Measurements from ENCODE around the gene TGIF1.
A peak's percentile ranks its signal among the peaks of the same experiment; 100 is the strongest.
"Not testable (repeated sequence)": the region's sequence is repeated elsewhere in the genome, so short reads cannot be mapped to it uniquely, and the experiment has no call there.

TGIF1 gene

GRCh38 chr18:3450012-3450798, at the start of gene TGIF1:
Gene TGIF1, plus strand, starts transcription at chr18:3450172. Its CDS starts 318 bp downstream, at chr18:3450490.
- H3K9ac ChIP-seq (ENCODE audit: low read length), result peak within 1 kb of the TSS; percentile 100
- peak within 1 kb of the TSS; percentile 94 for H3K4me3 ChIP-seq (ENCODE audit: low read length)
- no peaks in the 10 kb centered on the region for H3K9me3 ChIP-seq (ENCODE audit: control insufficient read depth, low read length)

GRCh38 chr18:3400567-3401296, 49.2 kb upstream of the TGIF1 start:
- Histone ChIP-seq H3K9me3 (ENCODE audit: control insufficient read depth, low read length) (no peaks in the 10 kb centered on the region), H3K9ac (ENCODE audit: low read length) (no peak overlapping the region), H3K4me1 (ENCODE audit: control insufficient read depth, insufficient read depth, low read length) (peaks cover 7% of the 10 kb centered on the region), H3K4me3 (ENCODE audit: low read length) (no peak overlapping the region), H3K27me3 (ENCODE audit: control insufficient read depth, insufficient read depth, low read length) (no peaks in the 10 kb centered on the region), H3K36me3 (ENCODE audit: control insufficient read depth, insufficient read depth, low read length) (no peaks in the 10 kb centered on the region)

More at GRCh38 chr18:3450012-3450798, at the start of gene TGIF1:
- Histone ChIP-seq H3K36me3 (ENCODE audit: control insufficient read depth, insufficient read depth, low read length) (no peaks in the 10 kb centered on the region), H3K27me3 (ENCODE audit: control insufficient read depth, insufficient read depth, low read length) (no peaks in the 10 kb centered on the region), H3K4me1 (ENCODE audit: control insufficient read depth, insufficient read depth, low read length) (peaks cover 32% of the 10 kb centered on the region)

GRCh38 chr18:3401669-3402620, 48.0 kb upstream of the TGIF1 start:
- H3K4me3 ChIP-seq (ENCODE audit: low read length), result no peak overlapping the region
- H3K9me3 ChIP-seq (ENCODE audit: control insufficient read depth, low read length), result no peaks in the 10 kb centered on the region
- H3K4me1 ChIP-seq (ENCODE audit: control insufficient read depth, insufficient read depth, low read length), result peaks cover 7% of the 10 kb centered on the region
- no peaks in the 10 kb centered on the region for H3K27me3 ChIP-seq (ENCODE audit: control insufficient read depth, insufficient read depth, low read length)
- no peak overlapping the region for H3K9ac ChIP-seq (ENCODE audit: low read length)
- no peaks in the 10 kb centered on the region for H3K36me3 ChIP-seq (ENCODE audit: control insufficient read depth, insufficient read depth, low read length)

GRCh38 chr18:3402982-3403451, 47.0 kb upstream of the TGIF1 start:
- Histone ChIP-seq H3K36me3 (ENCODE audit: control insufficient read depth, insufficient read depth, low read length) (no peaks in the 10 kb centered on the region), H3K9ac (ENCODE audit: low read length) (no peak overlapping the region), H3K9me3 (ENCODE audit: control insufficient read depth, low read length) (no peaks in the 10 kb centered on the region), H3K27me3 (ENCODE audit: control insufficient read depth, insufficient read depth, low read length) (no peaks in the 10 kb centered on the region), H3K4me3 (ENCODE audit: low read length) (no peak overlapping the region), H3K4me1 (ENCODE audit: control insufficient read depth, insufficient read depth, low read length) (no peaks in the 10 kb centered on the region)

GRCh38 chr18:3405713-3406112, 44.3 kb upstream of the TGIF1 start:
- Histone ChIP-seq H3K27me3 (ENCODE audit: control insufficient read depth, insufficient read depth, low read length) (no peaks in the 10 kb centered on the region), H3K36me3 (ENCODE audit: control insufficient read depth, insufficient read depth, low read length) (no peaks in the 10 kb centered on the region), H3K4me1 (ENCODE audit: control insufficient read depth, insufficient read depth, low read length) (no peaks in the 10 kb centered on the region), H3K9me3 (ENCODE audit: control insufficient read depth, low read length) (no peaks in the 10 kb centered on the region), H3K4me3 (ENCODE audit: low read length) (no peak overlapping the region), H3K9ac (ENCODE audit: low read length) (no peak overlapping the region)

- H3K9ac ChIP-seq (ENCODE audit: low read length), result no peak overlapping the region
- peaks cover 10% of the 10 kb centered on the region for H3K4me1 ChIP-seq (ENCODE audit: control insufficient read depth, insufficient read depth, low read length)
- no peak overlapping the region for H3K4me3 ChIP-seq (ENCODE audit: low read length)
- no peaks in the 10 kb centered on the region for H3K27me3 ChIP-seq (ENCODE audit: control insufficient read depth, insufficient read depth, low read length)
- no peaks in the 10 kb centered on the region for H3K36me3 ChIP-seq (ENCODE audit: control insufficient read depth, insufficient read depth, low read length)
- H3K9me3 ChIP-seq (ENCODE audit: control insufficient read depth, low read length), result no peaks in the 10 kb centered on the region
These were observed 41.9 kb upstream of the TGIF1 start for GRCh38 chr18:3408107-3408506.

GRCh38 chr18:3409811-3410210, 40.2 kb upstream of the TGIF1 start:
- Histone ChIP-seq H3K4me1 (ENCODE audit: control insufficient read depth, insufficient read depth, low read length) (peaks cover 10% of the 10 kb centered on the region), H3K9ac (ENCODE audit: low read length) (no peak overlapping the region), H3K27me3 (ENCODE audit: control insufficient read depth, insufficient read depth, low read length) (no peaks in the 10 kb centered on the region), H3K36me3 (ENCODE audit: control insufficient read depth, insufficient read depth, low read length) (no peaks in the 10 kb centered on the region), H3K9me3 (ENCODE audit: control insufficient read depth, low read length) (no peaks in the 10 kb centered on the region), H3K4me3 (ENCODE audit: low read length) (no peak overlapping the region)

- no peaks in the 10 kb centered on the region for H3K36me3 ChIP-seq (ENCODE audit: control insufficient read depth, insufficient read depth, low read length)
- peaks cover 10% of the 10 kb centered on the region for H3K4me1 ChIP-seq (ENCODE audit: control insufficient read depth, insufficient read depth, low read length)
- H3K9ac ChIP-seq (ENCODE audit: low read length), result no peak overlapping the region
- H3K27me3 ChIP-seq (ENCODE audit: control insufficient read depth, insufficient read depth, low read length), result no peaks in the 10 kb centered on the region
- no peak overlapping the region for H3K4me3 ChIP-seq (ENCODE audit: low read length)
- H3K9me3 ChIP-seq (ENCODE audit: control insufficient read depth, low read length), result no peaks in the 10 kb centered on the region
These were observed 39.7 kb upstream of the TGIF1 start for GRCh38 chr18:3410273-3410672.

GRCh38 chr18:3410876-3411275, 39.1 kb upstream of the TGIF1 start:
- H3K27me3 ChIP-seq (ENCODE audit: control insufficient read depth, insufficient read depth, low read length); H3K36me3 ChIP-seq (ENCODE audit: control insufficient read depth, insufficient read depth, low read length); H3K9ac ChIP-seq (ENCODE audit: low read length); H3K4me3 ChIP-seq (ENCODE audit: low read length); H3K9me3 ChIP-seq (ENCODE audit: control insufficient read depth, low read length): not testable (repeated sequence)
- H3K4me1 ChIP-seq (ENCODE audit: control insufficient read depth, insufficient read depth, low read length), result peaks cover 10% of the 10 kb centered on the region

GRCh38 chr18:3411327-3411726, 38.6 kb upstream of the TGIF1 start:
- Histone ChIP-seq H3K36me3 (ENCODE audit: control insufficient read depth, insufficient read depth, low read length) (no peaks in the 10 kb centered on the region), H3K4me3 (ENCODE audit: low read length) (no peak overlapping the region), H3K27me3 (ENCODE audit: control insufficient read depth, insufficient read depth, low read length) (no peaks in the 10 kb centered on the region), H3K9me3 (ENCODE audit: control insufficient read depth, low read length) (no peaks in the 10 kb centered on the region), H3K4me1 (ENCODE audit: control insufficient read depth, insufficient read depth, low read length) (peaks cover 10% of the 10 kb centered on the region), H3K9ac (ENCODE audit: low read length) (no peak overlapping the region)

- Histone ChIP-seq H3K4me1 (ENCODE audit: control insufficient read depth, insufficient read depth, low read length) (peaks cover 10% of the 10 kb centered on the region), H3K9me3 (ENCODE audit: control insufficient read depth, low read length) (no peaks in the 10 kb centered on the region), H3K36me3 (ENCODE audit: control insufficient read depth, insufficient read depth, low read length) (no peaks in the 10 kb centered on the region), H3K9ac (ENCODE audit: low read length) (peak overlapping the region; percentile 59), H3K27me3 (ENCODE audit: control insufficient read depth, insufficient read depth, low read length) (no peaks in the 10 kb centered on the region), H3K4me3 (ENCODE audit: low read length) (peak overlapping the region; percentile 41)
These were observed 38.1 kb upstream of the TGIF1 start for GRCh38 chr18:3411854-3412268.
